ENCODE measurements around the gene THAP9. TPM values are rescaled to one million over a fixed set of nuclear protein-coding genes. Genes with fewer than 3 reads are reported as not detected.

The THAP9 gene
- total and polyA plus RNA-seq, 3 donors from 2014 or later, result 18.0 to 29.0 (median 21.7) TPM

GRCh38 chr4:82948647-82949204, 48.2 kb downstream of the THAP9 start:
- WGBS, 2 donors, result 94 to 96% methylated on average over 1 of the region's 1 CpG
- no peaks in the 10 kb centered on the region for H3K36me3 ChIP-seq (ENCODE audit: low read depth, missing control alignments)
- no peaks in the 10 kb centered on the region for H3K9me3 ChIP-seq
- H3K27ac ChIP-seq, result no peak overlapping the region
- no peaks in the 10 kb centered on the region for H3K27me3 ChIP-seq
- intact Hi-C loops (cut with DNase I; ENCODE audit: low total_unique reads), result no loop called here
- no peak for TF ChIP-seq POLR2A (IDR thresholded peaks at IDR 0.05)
- no peak for TF ChIP-seq CTCF (IDR thresholded peaks at IDR 0.05)
- no peak overlapping the region for H3K4me3 ChIP-seq
- H3K4me1 ChIP-seq, result no peaks in the 10 kb centered on the region
- no peak for DNase-seq

GRCh38 chr4:82951196-82951595, 50.7 kb downstream of the THAP9 start:
- H3K27ac ChIP-seq, result no peak overlapping the region
- no peak overlapping the region for H3K4me3 ChIP-seq
- H3K27me3 ChIP-seq, result no peaks in the 10 kb centered on the region
- no peaks in the 10 kb centered on the region for H3K4me1 ChIP-seq
- H3K36me3 ChIP-seq (ENCODE audit: low read depth, missing control alignments), result no peaks in the 10 kb centered on the region
- WGBS, 2 donors, result 95 to 98% methylated on average over 2 of the region's 2 CpGs
- intact Hi-C loops (cut with DNase I; ENCODE audit: low total_unique reads), result no loop called here
- DNase-seq, result no peak
- no peak for TF ChIP-seq CTCF (IDR thresholded peaks at IDR 0.05)
- TF ChIP-seq POLR2A (IDR thresholded peaks at IDR 0.05), result no peak
- no peaks in the 10 kb centered on the region for H3K9me3 ChIP-seq

GRCh38 chr4:82954212-82954611, 53.7 kb downstream of the THAP9 start:
- Histone ChIP-seq H3K36me3 (ENCODE audit: low read depth, missing control alignments) (no peaks in the 10 kb centered on the region), H3K4me3 (no peak overlapping the region), H3K27me3 (no peaks in the 10 kb centered on the region), H3K27ac (no peak overlapping the region), H3K4me1 (no peaks in the 10 kb centered on the region), H3K9me3 (no peaks in the 10 kb centered on the region)
- 93 to 95% methylated on average over 4 of the region's 4 CpGs for WGBS, 2 donors
- DNase-seq, result no peak
- intact Hi-C loops (cut with DNase I; ENCODE audit: low total_unique reads), result no loop called here
- TF ChIP-seq CTCF (IDR thresholded peaks at IDR 0.05) (no peak), POLR2A (IDR thresholded peaks at IDR 0.05) (no peak)

GRCh38 chr4:82957045-82957444, 56.5 kb downstream of the THAP9 start:
- intact Hi-C loops (cut with DNase I; ENCODE audit: low total_unique reads), result no loop called here

More at GRCh38 chr4:82957045-82957444, 56.5 kb downstream of the THAP9 start:
- WGBS, 2 donors, result 95 to 96% methylated on average over 1 of the region's 1 CpG
- Histone ChIP-seq H3K9me3 (no peaks in the 10 kb centered on the region), H3K4me1 (no peaks in the 10 kb centered on the region), H3K27ac (no peak overlapping the region), H3K4me3 (no peak overlapping the region), H3K27me3 (no peaks in the 10 kb centered on the region), H3K36me3 (ENCODE audit: low read depth, missing control alignments) (no peaks in the 10 kb centered on the region)
- TF ChIP-seq CTCF (IDR thresholded peaks at IDR 0.05) (no peak), POLR2A (IDR thresholded peaks at IDR 0.05) (no peak)
- no peak for DNase-seq
